Natural killer cell (primary cell): Measurements from ENCODE around the gene IGFBP2. TPM values are rescaled to one million over a fixed set of nuclear protein-coding genes. Genes with fewer than 3 reads are reported as not detected.
A peak's percentile ranks its signal among the peaks of the same experiment; 100 is the strongest.

Experiments
- ATAC-seq, 3 donors: fragments of 150-1000 bp in 2 of 3; fragments of 200-7000 bp in 1 of 3; cut with Tn5 transposase; 1 replicate in 1 of 3; 2 replicates in 2 of 3; pipeline ENCODE4 v1.10.0; 2021; ENCODE audit warnings: mild to moderate bottlenecking in 2 of 3, moderate library complexity in 2 of 3
- DNase-seq, 2 donors: peaks; one replicate each; pipeline versions ENCODE4 v3.0.0 to v3.0.0-alpha.2; 2013 to 2021; ENCODE audit warnings: mixed read lengths in 1 of 2
- H3K27ac ChIP-seq: one replicate; pipeline ENCODE4 v1.5.1; 2013; ENCODE audit warnings: mild to moderate bottlenecking, low read length
- H3K27me3 ChIP-seq: one replicate; pipeline ENCODE4 v1.6.1; 2013; ENCODE audit warnings: low read length; ENCODE audit not compliant: control insufficient read depth, insufficient read depth
- H3K36me3 ChIP-seq: one replicate; pipeline ENCODE4 v1.6.1; 2013; ENCODE audit warnings: low read length; ENCODE audit not compliant: control insufficient read depth, insufficient read depth
- H3K4me1 ChIP-seq: one replicate; pipeline ENCODE4 v1.6.1; 2013; ENCODE audit warnings: low read length; ENCODE audit not compliant: control insufficient read depth, insufficient read depth
- H3K4me3 ChIP-seq: one replicate; pipeline ENCODE4 v1.5.1; 2013; ENCODE audit warnings: low read length
- H3K9me3 ChIP-seq: one replicate; pipeline ENCODE4 v1.6.1; 2013; ENCODE audit warnings: low read length; ENCODE audit not compliant: control insufficient read depth, insufficient read depth
- H3K27ac Mint-ChIP-seq, 2 donors: one replicate each; pipeline ENCODE4 v1.8.0; 2022; ENCODE audit warnings: mild to moderate bottlenecking in 2 of 2, mixed read lengths in 2 of 2, moderate library complexity in 1 of 2
- H3K27me3 Mint-ChIP-seq, 2 donors: one replicate each; pipeline ENCODE4 v1.8.0; 2022; ENCODE audit warnings: low read depth in 2 of 2, mixed read lengths in 2 of 2
- H3K36me3 Mint-ChIP-seq: one replicate; pipeline ENCODE4 v1.8.0; 2022; ENCODE audit warnings: mixed read lengths
- H3K4me1 Mint-ChIP-seq, 2 donors: one replicate each; pipeline ENCODE4 v1.8.0; 2022; ENCODE audit warnings: mixed read lengths in 2 of 2
- H3K4me3 Mint-ChIP-seq: one replicate; pipeline ENCODE4 v1.8.0; 2022; ENCODE audit warnings: mild to moderate bottlenecking, moderate library complexity, mixed read lengths
- H3K9me3 Mint-ChIP-seq, 2 donors: one replicate each; pipeline ENCODE4 v1.8.0; 2022; ENCODE audit warnings: mixed read lengths in 2 of 2
- CTCF ChIP-seq: fragments of 200-600 bp; IDR thresholded peaks from one replicate; pipeline ENCODE4 v1.8.0; 2022; ENCODE audit warnings: antibody characterized with exemption
- WGBS: methylation state at CpG from one replicate; pipeline ENCODE4 v1.1.7; 2013; ENCODE audit warnings: missing lambda C conversion rate; ENCODE audit not compliant: insufficient coverage; 5-methylcytosine and 5-hydroxymethylcytosine counted together
- intact Hi-C: fragments of 100-400 bp; cut with micrococcal nuclease; formaldehyde crosslinking; loops from one replicate; pipeline ENCODE4 v1.14.2; 2022
- total RNA-seq, 4 donors: library from RNA; stranded (reverse); fragments of 120-200 nt in 1 of 4; gene quantifications; one replicate each; pipeline versions ENCODE4 v1.2.3 to v1.2.4, GENCODE V29; 2013 to 2022

IGFBP2 gene
- total RNA-seq, 3 donors from 2014 or later (not counting 1 experiment from before 2014, with no cell fraction given), result 0.21 TPM; not detected in 2

GRCh38 chr2:216695401-216695821 lies 62.2 kb downstream of the IGFBP2 start, which contains the start of gene IGFBP5:
Gene IGFBP5, minus strand, starts transcription at chr2:216695549. Its CDS starts 774 bp downstream, at chr2:216694775.
- peaks cover 21 to 63% of the 10 kb centered on the region in 2 donors for H3K27me3 Mint-ChIP-seq
- no peak for ATAC-seq
- 25% methylated on average over 12 of the region's 16 CpGs for WGBS
- H3K4me3 Mint-ChIP-seq, result peak within 1 kb of the TSS; percentile 40
- no peak within 1 kb of the TSS for H3K27ac ChIP-seq
- intact Hi-C loops, result loop anchor here (5.0 kb wide), 1 partner anchor 817 kb away; no protein-coding TSS in a partner anchor
- peaks cover 43% of the 10 kb centered on the region for H3K27me3 ChIP-seq
- no peak within 1 kb of the TSS for H3K4me3 ChIP-seq
- peaks cover 17 to 36% of the 10 kb centered on the region in 2 donors for H3K4me1 Mint-ChIP-seq
- no peak for TF ChIP-seq CTCF
- peaks cover 28% of the 10 kb centered on the region for H3K4me1 ChIP-seq
- H3K9me3 ChIP-seq, result no peaks in the 10 kb centered on the region
- no peak within 1 kb of the TSS for H3K27ac Mint-ChIP-seq
- no peaks in the 10 kb centered on the region for H3K36me3 Mint-ChIP-seq
- DNase-seq, result no peak
- H3K9me3 Mint-ChIP-seq, result no peaks in the 10 kb centered on the region
- no peaks in the 10 kb centered on the region for H3K36me3 ChIP-seq

- Mint-ChIP-seq H3K9me3 (no peaks in the 10 kb centered on the region), H3K27ac (no peak overlapping the region), H3K4me3 (no peak overlapping the region), H3K27me3 (peaks cover 16 to 58% of the 10 kb centered on the region in 2 donors), H3K4me1 (peaks cover 17 to 31% of the 10 kb centered on the region in 2 donors), H3K36me3 (no peaks in the 10 kb centered on the region)
- H3K4me3 ChIP-seq, result no peak overlapping the region
- no peaks in the 10 kb centered on the region for H3K9me3 ChIP-seq
- DNase-seq (no peak), ATAC-seq (no peak)
- intact Hi-C loops, result loop anchor here (5.0 kb wide), 1 partner anchor 816 kb away; no protein-coding TSS in a partner anchor
- TF ChIP-seq CTCF, result no peak
- H3K4me1 ChIP-seq, result peaks cover 25% of the 10 kb centered on the region
- H3K27me3 ChIP-seq, result peaks cover 38% of the 10 kb centered on the region
- no peak overlapping the region for H3K27ac ChIP-seq
- no peaks in the 10 kb centered on the region for H3K36me3 ChIP-seq
- WGBS, result 100% methylated on average over 1 of the region's 1 CpG
These were observed 63.1 kb downstream of the IGFBP2 start for GRCh38 chr2:216696321-216696720.

- Histone ChIP-seq H3K36me3 (no peaks in the 10 kb centered on the region), H3K4me3 (no peak overlapping the region), H3K27me3 (peaks cover 35% of the 10 kb centered on the region), H3K4me1 (peaks cover 22% of the 10 kb centered on the region), H3K27ac (no peak overlapping the region), H3K9me3 (no peaks in the 10 kb centered on the region)
- ATAC-seq (no peak), DNase-seq (peak in 1 of 2 donors; percentile 22)
- Mint-ChIP-seq H3K27ac (no peak overlapping the region), H3K9me3 (no peaks in the 10 kb centered on the region), H3K4me3 (no peak overlapping the region), H3K27me3 (peaks cover 10 to 53% of the 10 kb centered on the region in 2 donors), H3K4me1 (peaks cover 15 to 26% of the 10 kb centered on the region in 2 donors), H3K36me3 (no peaks in the 10 kb centered on the region)
- intact Hi-C loops, result loop anchor here (5.0 kb wide), 1 partner anchor 815 kb away; no protein-coding TSS in a partner anchor
- 38% methylated on average over 7 of the region's 7 CpGs for WGBS
- no peak for TF ChIP-seq CTCF
These were observed 63.7 kb downstream of the IGFBP2 start for GRCh38 chr2:216696751-216697560.
